ENCODE results near the gene OGFR.

The OGFR gene

GRCh38 chr20:62801284-62802010, 3.2 kb upstream of the OGFR start:
- DNase-seq, result no peak

DNA sequence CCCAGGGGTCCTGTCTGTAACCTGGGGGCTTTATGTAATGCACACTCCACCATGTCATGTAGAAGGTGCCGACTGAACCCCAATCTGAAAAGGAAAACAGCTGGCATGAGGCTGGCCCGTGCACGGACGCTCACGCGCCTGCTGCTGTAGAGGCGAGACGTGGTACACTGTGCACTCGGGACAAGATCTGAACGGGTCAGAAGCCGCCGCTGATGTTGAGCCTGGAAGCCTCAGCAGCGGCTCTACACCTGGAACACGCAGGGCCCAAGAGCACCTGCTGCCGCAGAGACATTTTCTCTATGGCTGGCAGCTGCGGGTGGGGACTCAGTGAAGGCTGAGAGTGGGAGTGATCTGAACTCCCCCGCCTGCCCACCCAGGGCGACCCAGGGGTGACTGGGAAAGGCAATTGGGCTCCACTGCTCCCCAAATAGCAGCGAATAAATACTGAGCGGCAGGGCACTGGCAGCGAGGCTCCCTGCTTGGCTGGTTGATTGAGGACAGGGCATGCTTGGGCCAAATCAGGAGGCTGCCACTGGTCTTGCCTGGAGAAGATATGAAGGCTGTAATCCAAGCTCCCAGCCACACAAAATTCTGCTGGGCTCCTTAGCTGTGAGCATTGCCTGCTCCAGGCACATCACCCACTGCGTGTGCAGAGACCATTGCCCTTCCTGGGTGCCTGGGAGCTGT, 2.5 kb upstream of the OGFR start:
- no peak for DNase-seq

GRCh38 chr20:62804021-62804626, 511 bp upstream of the OGFR start:
- no peak for DNase-seq

GRCh38 chr20:62805155-62805710, 598 bp downstream of the OGFR start:
- DNase-seq, result no peak

GRCh38 chr20:62805711-62806382, 1.2 kb downstream of the OGFR start:
- peak; percentile 78 to 81 for DNase-seq

DNA sequence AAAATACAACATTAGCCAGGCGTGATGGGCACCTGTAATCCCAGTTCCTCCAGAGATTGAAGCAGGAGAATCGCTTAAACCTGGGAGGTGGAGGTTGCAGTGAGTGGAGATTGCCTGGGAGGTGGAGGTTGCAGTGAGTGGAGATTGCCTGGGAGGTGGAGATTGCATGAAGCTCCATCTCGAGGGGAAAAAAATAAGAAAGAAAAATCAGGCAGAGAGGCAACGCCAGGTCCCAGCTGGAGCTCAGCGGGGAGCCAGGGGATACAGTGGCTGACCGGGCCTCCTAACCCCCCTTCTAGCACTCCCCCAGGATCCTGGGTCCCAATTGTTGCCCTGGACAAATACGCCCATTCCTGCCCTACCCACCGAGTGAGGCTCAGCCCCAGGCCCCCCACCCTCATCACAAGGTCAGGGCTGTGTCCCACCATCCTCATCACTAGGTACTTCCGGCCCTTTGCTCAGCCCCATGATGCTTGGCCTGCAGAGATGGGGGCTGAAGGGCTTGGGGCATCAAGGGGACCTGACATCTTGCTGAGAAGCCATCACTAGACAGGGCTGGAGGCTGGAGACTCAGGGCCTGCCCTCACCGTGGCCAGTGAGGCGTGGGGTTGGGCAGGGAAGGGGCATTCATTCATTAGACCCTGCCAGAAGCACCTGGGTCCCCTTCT, 1.9 kb downstream of the OGFR start:
- DNase-seq, result no peak

GRCh38 chr20:62807444-62808210, 3.0 kb downstream of the OGFR start:
- no peak for DNase-seq

DNA sequence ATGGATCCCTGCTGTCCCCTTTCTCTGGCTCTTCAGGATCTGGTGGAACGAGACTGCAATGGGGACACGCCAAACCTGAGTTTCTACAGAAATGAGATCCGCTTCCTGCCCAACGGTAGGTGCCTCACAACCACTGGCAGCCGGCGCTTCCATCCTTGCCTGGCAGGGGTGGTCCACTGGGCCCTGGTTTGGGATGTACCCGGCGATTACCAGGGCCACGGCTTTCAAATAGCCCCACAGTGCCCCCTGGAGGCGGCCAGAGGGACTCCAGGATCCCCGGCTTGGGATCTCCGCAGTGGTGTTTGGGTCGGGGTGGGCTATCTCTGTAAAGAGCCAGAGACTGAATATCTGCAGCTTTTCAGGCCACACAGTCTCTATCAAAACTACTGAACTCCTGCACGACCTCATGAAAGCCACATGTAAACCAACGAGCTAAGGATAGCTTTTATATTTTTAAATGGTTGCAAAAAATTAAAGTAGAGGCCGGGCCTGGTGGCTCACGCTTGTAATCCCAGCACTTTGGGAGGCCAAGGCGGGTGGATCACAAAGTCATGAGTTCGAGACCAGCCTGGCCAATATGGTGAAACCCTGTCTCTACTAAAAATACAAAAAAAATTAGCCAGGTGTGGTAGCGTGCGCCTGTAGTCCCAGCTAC, 3.7 kb downstream of the OGFR start:
- peak in 1 of 2 donors; percentile 81 for DNase-seq

- no peak for DNase-seq
These were observed 5.1 kb downstream of the OGFR start for GRCh38 chr20:62809530-62810428.

DNA sequence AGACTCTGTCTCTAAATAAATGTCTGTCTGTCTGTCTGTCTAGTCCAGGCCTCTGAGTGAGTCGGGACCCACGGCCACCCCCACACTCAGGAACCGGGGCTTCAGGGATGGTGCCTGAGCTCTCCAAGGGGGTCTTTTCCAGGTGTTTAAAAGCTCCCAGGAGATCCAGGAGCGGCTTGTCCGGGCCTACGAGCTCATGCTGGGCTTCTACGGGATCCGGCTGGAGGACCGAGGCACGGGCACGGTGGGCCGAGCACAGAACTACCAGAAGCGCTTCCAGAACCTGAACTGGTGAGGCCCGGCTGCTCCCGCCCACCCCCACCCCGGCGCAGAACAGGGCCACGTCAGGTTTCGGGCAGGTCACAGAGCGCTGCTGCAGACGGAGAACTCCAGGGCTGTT, 6.7 kb downstream of the OGFR start:
- DNase-seq, result no peak

GRCh38 chr20:62811720-62812119, 7.1 kb downstream of the OGFR start:
- DNase-seq, result no peak

DNA sequence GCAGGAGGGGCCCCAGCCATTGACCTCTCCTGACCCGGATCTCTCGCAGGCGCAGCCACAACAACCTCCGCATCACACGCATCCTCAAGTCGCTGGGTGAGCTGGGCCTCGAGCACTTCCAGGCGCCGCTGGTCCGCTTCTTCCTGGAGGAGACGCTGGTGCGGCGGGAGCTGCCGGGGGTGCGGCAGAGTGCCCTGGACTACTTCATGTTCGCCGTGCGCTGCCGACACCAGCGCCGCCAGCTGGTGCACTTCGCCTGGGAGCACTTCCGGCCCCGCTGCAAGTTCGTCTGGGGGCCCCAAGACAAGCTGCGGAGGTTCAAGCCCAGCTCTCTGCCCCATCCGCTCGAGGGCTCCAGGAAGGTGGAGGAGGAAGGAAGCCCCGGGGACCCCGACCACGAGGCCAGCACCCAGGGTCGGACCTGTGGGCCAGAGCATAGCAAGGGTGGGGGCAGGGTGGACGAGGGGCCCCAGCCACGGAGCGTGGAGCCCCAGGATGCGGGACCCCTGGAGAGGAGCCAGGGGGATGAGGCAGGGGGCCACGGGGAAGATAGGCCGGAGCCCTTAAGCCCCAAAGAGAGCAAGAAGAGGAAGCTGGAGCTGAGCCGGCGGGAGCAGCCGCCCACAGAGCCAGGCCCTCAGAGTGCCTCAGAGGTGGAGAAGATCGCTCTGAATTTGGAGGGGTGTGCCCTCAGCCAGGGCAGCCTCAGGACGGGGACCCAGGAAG, 7.7 kb downstream of the OGFR start:
- DNase-seq, result peak in 1 of 2 donors; percentile 48

- DNase-seq, result no peak
These were observed 8.2 kb downstream of the OGFR start for GRCh38 chr20:62812907-62813200.

- no peak for DNase-seq
These were observed 9.0 kb downstream of the OGFR start for GRCh38 chr20:62813588-62813987.

- no peak for DNase-seq
These were observed 9.5 kb downstream of the OGFR start for GRCh38 chr20:62814060-62814708.

DNA sequence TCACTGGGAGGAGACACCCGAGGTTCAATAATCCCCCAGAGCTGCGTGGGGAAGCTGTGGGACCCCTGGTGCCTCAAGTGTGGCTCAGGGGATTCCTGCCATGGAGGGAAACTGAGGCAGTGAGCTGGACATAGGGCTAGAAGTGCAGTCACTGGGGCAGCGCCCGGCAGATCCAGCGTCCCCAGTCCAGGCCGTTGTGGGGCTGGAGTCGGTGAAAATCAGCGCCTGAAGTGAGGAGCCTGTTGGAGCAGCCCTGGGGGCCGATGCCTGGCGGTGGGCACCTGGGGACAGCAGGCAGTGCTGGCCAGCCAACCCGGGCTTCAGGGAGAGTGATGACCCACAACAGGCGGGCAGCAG, 10.1 kb downstream of the OGFR start:
- no peak for DNase-seq

- no peak for DNase-seq
These were observed 10.7 kb downstream of the OGFR start for GRCh38 chr20:62815066-62815991.

Data from inflammatory macrophage treated with lipopolysaccharide for 1 hour (primary cell).